Measurements from ENCODE around the gene CHAF1B. TPM values are rescaled to one million over a fixed set of nuclear protein-coding genes. Genes with fewer than 3 reads are reported as not detected.

Gene CHAF1B
- total and polyA plus RNA-seq, 9 of the 15 experiments (the other 6 are each of a cell fraction or from before 2014, with no cell fraction given) = 7.5 to 36.8 (median 21.0) TPM

GRCh38 chr21:36454093-36454531 lies 68.9 kb downstream of the CHAF1B start (continued):
- TF ChIP-seq ZBTB5 (IDR thresholded peaks at IDR 0.05) (no peak), RUNX1 (IDR thresholded peaks at IDR 0.05; ENCODE audit: low read depth) (no peak), CBX2 (IDR thresholded peaks at IDR 0.05; ENCODE audit: insufficient read depth, low read length, poor library complexity, severe bottlenecking) (no peak), HDAC1 (IDR thresholded peaks at IDR 0.05) (no peak), HNRNPH1 (optimal IDR thresholded peaks at IDR 0.05; ENCODE audit: low read depth, low read length) (no peak), PTRF (tag; IDR thresholded peaks at IDR 0.05) (no peak), TOE1 (IDR thresholded peaks at IDR 0.05; ENCODE audit: borderline replicate concordance) (no peak), TOE1 (CRISPR knock-in tag; IDR thresholded peaks at IDR 0.05; ENCODE audit: borderline replicate concordance, low read depth) (no peak)

GRCh38 chr21:36454706-36455105 lies 69.5 kb downstream of the CHAF1B start:
- Histone ChIP-seq H3K4me2 (ENCODE audit: insufficient read depth, low read length) (no peak overlapping the region), H3K9ac (ENCODE audit: insufficient read depth in 1 of 2, low read depth in 2 of 2, low read length in 2 of 2) (no peak overlapping the region)
- no peak for FAIRE-seq

More at GRCh38 chr21:36454706-36455105, 69.5 kb downstream of the CHAF1B start:
- H2AFZ ChIP-seq (ENCODE audit: low read depth, low read length) = no peak overlapping the region
- 3% methylated on average over 4 of the region's 4 CpGs for WGBS (ENCODE audit: insufficient coverage, low coverage, missing lambda C conversion rate)
- peaks cover 26 to 71% of the 10 kb centered on the region in 2 experiments for H3K27me3 ChIP-seq (ENCODE audit: control insufficient read depth in 2 of 2, insufficient read depth in 2 of 2, low read length in 2 of 2)
- no TSS peak for BruUV-seq (replicated peaks)
- POLR2A ChIA-PET = interaction anchor here (0.6 to 1.2 kb wide), 3 partner anchors 11 to 39 kb away, joined by 3 read pairs; no protein-coding TSS in a partner anchor
- H3K9me1 ChIP-seq (ENCODE audit: control insufficient read depth, insufficient read depth, low read length) = no peaks in the 10 kb centered on the region
- intact Hi-C loops (cut with micrococcal nuclease) (no loop called here), in situ Hi-C loops (cut with MboI) (no loop called here)
- CTCF ChIA-PET (ENCODE audit: low intra/inter-chr PET ratio) = no interaction called here
- TF ChIP-seq ZNF253 (CRISPR knock-in tag; conservative IDR thresholded peaks at IDR 0.05) = no peak
- no peak for TF ChIP-seq NR1H2 (CRISPR knock-in tag; IDR thresholded peaks at IDR 0.05)
- no peak for TF ChIP-seq ARID2 (IDR thresholded peaks at IDR 0.05)
- no peak for TF ChIP-seq RERE (CRISPR knock-in tag; IDR thresholded peaks at IDR 0.05; ENCODE audit: borderline replicate concordance)
- no peak for TF ChIP-seq BMI1 (IDR thresholded peaks at IDR 0.05; ENCODE audit: low read length)
- TF ChIP-seq HLTF (IDR thresholded peaks at IDR 0.05) = no peak
- no peaks in the 10 kb centered on the region for H3K9me3 ChIP-seq (replicated peaks; ENCODE audit: control insufficient read depth, insufficient read depth, low read depth, low read length)
- no peaks in the 10 kb centered on the region for H3K36me3 ChIP-seq (ENCODE audit: control insufficient read depth, insufficient read depth, low read length)
- H3K79me2 ChIP-seq (ENCODE audit: control insufficient read depth, insufficient read depth, low read length) = no peaks in the 10 kb centered on the region
- ATAC-seq (no peak), DNase-seq (ENCODE audit: extremely low read depth in 1 of 4, low spot score in 3 of 4) (no peak)
- H3K4me3 ChIP-seq = no peak overlapping the region
- no peak overlapping the region for H3K27ac ChIP-seq (ENCODE audit: extremely low read depth, low read depth, low read length)
- H3K4me1 ChIP-seq (replicated peaks in 1 of 2; ENCODE audit: control insufficient read depth in 2 of 2, insufficient read depth in 2 of 2, low read length in 2 of 2) = no peaks in the 10 kb centered on the region
- 0 out of 2 replicates have a peak, but pooled peaks cover 7% of the 10 kb centered on the region for H4K20me1 ChIP-seq (replicated peaks; ENCODE audit: control insufficient read depth, insufficient read depth, low read length)
